Activated CD8-positive, alpha-beta memory T cell treated with anti-CD3 and anti-CD28 coated beads, Interleukin-2, amount 50 U/mL, for 24 hours (primary cell): Measurements from ENCODE around the gene TSTD1.
"Not testable (repeated sequence)": the region's sequence is repeated elsewhere in the genome, so short reads cannot be mapped to it uniquely, and the experiment has no call there.

Experiments
- DNase-seq: peaks from one replicate; pipeline ENCODE4 v3.0.0-alpha.2; 2020; ENCODE audit errors: extremely low read depth

Gene TSTD1

GRCh38 chr1:161037661-161038522 lies 872 bp downstream of the TSTD1 start:
- no peak for DNase-seq

GRCh38 chr1:161033751-161034150 lies 5.0 kb downstream of the TSTD1 start:
- no peak for DNase-seq

GRCh38 chr1:161032409-161032808 lies 6.4 kb downstream of the TSTD1 start:
- DNase-seq, result no peak

- DNase-seq, result no peak
Observed at GRCh38 chr1:161031874-161032273, 6.9 kb downstream of the TSTD1 start.

GRCh38 chr1:161029466-161029865 lies 9.3 kb downstream of the TSTD1 start:
- not testable (repeated sequence) for DNase-seq

GRCh38 chr1:161026954-161027353 lies 11.8 kb downstream of the TSTD1 start:
- DNase-seq, result not testable (repeated sequence)

GRCh38 chr1:161022432-161022831 lies 16.3 kb downstream of the TSTD1 start:
- not testable (repeated sequence) for DNase-seq

- no peak for DNase-seq
Observed at GRCh38 chr1:161021970-161022353, 16.8 kb downstream of the TSTD1 start.

- no peak for DNase-seq
Observed at GRCh38 chr1:161021165-161021969, 17.4 kb downstream of the TSTD1 start.

- no peak for DNase-seq
Observed at GRCh38 chr1:161020509-161021164, 18.1 kb downstream of the TSTD1 start, which contains the start of gene F11R. Gene F11R (minus strand): TSS chr1:161021152. CDS start chr1:161021073, 79 bp downstream.

GRCh38 chr1:161019751-161020495 lies 18.8 kb downstream of the TSTD1 start:
- DNase-seq, result no peak

GRCh38 chr1:161019111-161019660 lies 19.6 kb downstream of the TSTD1 start:
- not testable (repeated sequence) for DNase-seq

GRCh38 chr1:161018631-161018930 lies 20.2 kb downstream of the TSTD1 start:
- DNase-seq, result no peak

- no peak for DNase-seq
Observed at GRCh38 chr1:161017756-161018630, 20.8 kb downstream of the TSTD1 start.

- not testable (repeated sequence) for DNase-seq
Observed at GRCh38 chr1:161017181-161017580, 21.6 kb downstream of the TSTD1 start.

GRCh38 chr1:161016683-161017082 lies 22.1 kb downstream of the TSTD1 start:
- DNase-seq, result not testable (repeated sequence)

- DNase-seq, result peak; percentile 31
Observed at GRCh38 chr1:161013488-161014230, 25.1 kb downstream of the TSTD1 start.

GRCh38 chr1:161013131-161013487 lies 25.7 kb downstream of the TSTD1 start:
- DNase-seq, result no peak

GRCh38 chr1:161012420-161012819 lies 26.3 kb downstream of the TSTD1 start:
- DNase-seq, result no peak
